Naive thymus-derived CD8-positive, alpha-beta T cell (primary cell): ENCODE data around the gene LRRC8E. TPM values are rescaled to one million over a fixed set of nuclear protein-coding genes. Genes with fewer than 3 reads are reported as not detected.
"Not testable (repeated sequence)": the region's sequence is repeated elsewhere in the genome, so short reads cannot be mapped to it uniquely, and the experiment has no call there.

Experiments used
- ATAC-seq, 2 donors: fragments of 150-1000 bp; cut with Tn5 transposase in 1 of 2; sonication (Bioruptor Pico), chemical (Tn5 transposase) in 1 of 2; 1 replicate in 1 of 2; 2 replicates in 1 of 2; pipeline ENCODE4 v1.10.0; 2021; ENCODE audit warnings: mild to moderate bottlenecking in 2 of 2, moderate library complexity in 2 of 2
- POLR2A ChIA-PET: fragments of 350-600 bp; sonication (Branson Sonifier 250); formaldehyde crosslinking; loops from one replicate; lab custom pipeline; 2021; ENCODE audit warnings: antibody characterized with exemption; lab: Charles Lee
- DNase-seq, 10 donors: peaks; one replicate each; pipeline versions ENCODE4 v3.0.0 to v3.0.0-alpha.2; 2020 to 2022
- H3K27ac Mint-ChIP-seq, 10 donors: one replicate each; pipeline ENCODE4 v1.8.0; 2020 to 2022; ENCODE audit warnings: mild to moderate bottlenecking in 10 of 10, mixed read lengths in 10 of 10, moderate library complexity in 4 of 10, inconsistent platforms in 1 of 10
- H3K27me3 Mint-ChIP-seq, 5 donors: one replicate each; pipeline ENCODE4 v1.8.0; 2021 to 2022; ENCODE audit warnings: mixed read lengths in 5 of 5
- H3K36me3 Mint-ChIP-seq, 3 donors: one replicate each; pipeline ENCODE4 v1.8.0; 2020 to 2022; ENCODE audit warnings: mixed read lengths in 3 of 3, mild to moderate bottlenecking in 2 of 3, inconsistent platforms in 1 of 3
- H3K4me1 Mint-ChIP-seq, 4 donors: one replicate each; pipeline ENCODE4 v1.8.0; 2021 to 2022; ENCODE audit warnings: mixed read lengths in 4 of 4
- H3K4me3 Mint-ChIP-seq, 10 donors: one replicate each; pipeline ENCODE4 v1.8.0; 2020 to 2022; ENCODE audit warnings: mild to moderate bottlenecking in 10 of 10, mixed read lengths in 10 of 10, moderate library complexity in 6 of 10, inconsistent platforms in 1 of 10
- H3K9me3 Mint-ChIP-seq, 9 donors: one replicate each; pipeline ENCODE4 v1.8.0; 2020 to 2022; ENCODE audit warnings: mixed read lengths in 9 of 9, mild to moderate bottlenecking in 3 of 9, inconsistent platforms in 1 of 9, moderate library complexity in 1 of 9
- polyA plus RNA-seq, 3 donors: library from polyadenylated mRNA; unstranded; fragments of 300-500 nt; fragmentation: Illumina TruSeq; gene quantifications; one replicate each; pipeline ENCODE4 v1.2.3, GENCODE V29; 2021
- total RNA-seq, 8 experiments: library from RNA in 2 of 8; stranded (reverse) in 2 of 8; gene quantifications; one replicate each; pipeline ENCODE4 v1.2.3 and lab custom pipeline; 2021 to 2026

The LRRC8E gene
- total and polyA plus RNA-seq, 5 experiments from 2014 or later: not detected

DNA sequence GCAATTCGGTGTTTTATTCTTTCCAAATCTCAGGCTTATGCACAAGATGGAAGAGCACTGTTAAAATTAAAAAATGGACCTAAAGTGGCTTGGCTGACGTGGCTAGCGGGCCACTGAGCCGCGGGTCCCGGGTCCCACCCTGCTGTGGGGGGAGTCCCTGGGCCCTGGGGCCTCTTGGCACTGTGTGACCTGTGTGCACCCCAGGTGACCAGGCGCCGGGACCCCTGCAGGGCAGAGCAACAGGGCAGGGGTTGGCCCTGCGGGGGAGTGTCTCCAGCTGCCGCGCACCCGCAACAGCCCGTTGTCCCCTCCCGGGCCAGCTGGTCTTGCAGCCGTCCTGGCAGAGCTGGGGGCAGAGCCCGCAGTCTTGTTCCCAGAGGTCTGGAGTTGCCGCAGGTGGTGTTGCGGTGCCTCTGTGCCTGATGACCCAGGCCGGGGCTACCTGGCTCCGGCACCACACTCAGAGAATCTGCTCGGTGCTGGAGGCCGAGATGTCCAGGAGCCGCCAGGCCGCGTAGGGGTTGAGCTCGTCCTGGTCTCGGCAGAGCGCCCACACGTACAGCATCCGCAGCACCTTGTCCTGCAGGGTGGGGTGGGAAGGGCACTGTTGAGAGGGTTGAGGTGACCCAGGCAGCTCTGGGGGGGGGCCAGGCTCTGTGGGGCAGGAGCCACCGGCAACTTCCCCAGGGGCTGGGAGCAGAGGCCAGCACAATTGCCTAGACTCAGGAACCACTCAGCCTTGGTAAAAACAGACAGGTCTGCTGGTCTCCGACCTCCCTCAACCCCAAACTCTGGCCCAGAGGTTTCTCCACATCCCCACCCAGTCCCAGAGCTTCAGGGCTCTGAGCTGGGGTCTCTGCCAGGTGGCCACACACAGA, 38.7 kb downstream of the LRRC8E start:
- Mint-ChIP-seq H3K27me3 (peaks cover 0 to 1% (median 0%) of the 10 kb centered on the region in 5 donors), H3K4me1 (peaks cover 11 to 34% (median 23%) of the 10 kb centered on the region in 4 donors), H3K4me3 (peak overlapping the region; percentile 45 to 77 (median 66)), H3K9me3 (peaks cover 0 to 2% (median 0%) of the 10 kb centered on the region in 9 donors), H3K27ac (peak overlapping the region in 3 of 10 donors; percentile 14 to 83 (median 37)), H3K36me3 (peaks cover 0 to 18% (median 2%) of the 10 kb centered on the region in 3 donors)
- DNase-seq: no peak
- ATAC-seq: no peak
- POLR2A ChIA-PET: interaction anchor here (1.2 to 2.2 kb wide), 2 partner anchors 17 to 23 kb away, joined by 5 to 15 read pairs; partner anchors contain the start of genes MAP2K7 and TIMM44

GRCh38 chr19:7927605-7928333, 39.5 kb downstream of the LRRC8E start:
- H3K4me3 Mint-ChIP-seq: peak overlapping the region in 4 of 10 donors; percentile 4 to 28 (median 21)
- peak overlapping the region in 3 of 10 donors; percentile 20 to 88 (median 83) for H3K27ac Mint-ChIP-seq
- peak in 1 of 10 donors; percentile 17 for DNase-seq
- peaks cover 0 to 1% (median 0%) of the 10 kb centered on the region in 5 donors for H3K27me3 Mint-ChIP-seq
- POLR2A ChIA-PET: interaction anchor here (1.2 to 2.2 kb wide), 2 partner anchors 16 to 24 kb away, joined by 5 to 15 read pairs; partner anchors contain the start of genes MAP2K7 and TIMM44
- H3K36me3 Mint-ChIP-seq: peaks cover 0 to 17% (median 2%) of the 10 kb centered on the region in 3 donors
- peaks cover 11 to 30% (median 20%) of the 10 kb centered on the region in 4 donors for H3K4me1 Mint-ChIP-seq
- ATAC-seq: no peak
- H3K9me3 Mint-ChIP-seq: peaks cover 0 to 2% (median 0%) of the 10 kb centered on the region in 9 donors

DNA sequence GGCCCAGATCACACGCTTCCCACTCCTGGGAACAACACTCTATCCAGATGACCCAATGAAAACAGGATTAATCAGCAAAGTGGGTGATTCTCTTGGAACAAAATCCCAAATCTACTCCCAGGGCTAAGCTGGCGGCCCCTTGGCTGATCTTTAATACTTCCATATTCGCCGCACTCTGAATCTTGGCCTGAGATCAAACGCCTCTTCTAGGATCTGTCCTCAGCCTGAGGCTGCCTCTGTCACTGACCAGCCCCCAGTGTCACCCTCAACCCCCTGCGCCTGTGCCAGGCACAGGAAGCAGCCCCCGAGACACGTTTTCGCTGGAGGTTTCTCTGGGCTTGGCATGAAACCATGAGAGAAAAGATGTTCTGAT, 40.0 kb downstream of the LRRC8E start:
- Mint-ChIP-seq H3K4me1 (peaks cover 11 to 25% (median 15%) of the 10 kb centered on the region in 4 donors), H3K36me3 (peaks cover 0 to 15% (median 2%) of the 10 kb centered on the region in 3 donors), H3K27me3 (peaks cover 0 to 1% (median 0%) of the 10 kb centered on the region in 5 donors), H3K27ac (peak overlapping the region in 4 of 10 donors; percentile 43 to 88 (median 78)), H3K9me3 (peaks cover 0 to 2% (median 0%) of the 10 kb centered on the region in 9 donors), H3K4me3 (peak overlapping the region in 7 of 10 donors; percentile 2 to 63 (median 48))
- POLR2A ChIA-PET: interaction anchor here (0.9 to 4.4 kb wide), 2 partner anchors 9 to 16 kb away, joined by 3 to 21 read pairs; partner anchors contain the start of gene TIMM44
- no peak for ATAC-seq
- DNase-seq: no peak

- ATAC-seq: peak; percentile 48 to 73
- POLR2A ChIA-PET: interaction anchor here (0.6 to 4.4 kb wide), 6 partner anchors 8 to 1779 kb away, joined by 3 to 21 read pairs (median 4); partner anchors contain the start of genes ELAVL1, SNAPC2 and TIMM44
- Mint-ChIP-seq H3K27ac (peak overlapping the region in 7 of 10 donors; percentile 62 to 88 (median 79)), H3K9me3 (peaks cover 0 to 2% (median 0%) of the 10 kb centered on the region in 9 donors), H3K36me3 (peaks cover 0 to 19% (median 2%) of the 10 kb centered on the region in 3 donors), H3K4me3 (peak overlapping the region in 4 of 10 donors; percentile 2 to 56 (median 13)), H3K27me3 (peaks cover 0 to 1% (median 0%) of the 10 kb centered on the region in 5 donors), H3K4me1 (peaks cover 11 to 25% (median 14%) of the 10 kb centered on the region in 4 donors)
- peak; percentile 55 to 87 (median 78) for DNase-seq
Observed at GRCh38 chr19:7928741-7929701, 40.7 kb downstream of the LRRC8E start.

DNA sequence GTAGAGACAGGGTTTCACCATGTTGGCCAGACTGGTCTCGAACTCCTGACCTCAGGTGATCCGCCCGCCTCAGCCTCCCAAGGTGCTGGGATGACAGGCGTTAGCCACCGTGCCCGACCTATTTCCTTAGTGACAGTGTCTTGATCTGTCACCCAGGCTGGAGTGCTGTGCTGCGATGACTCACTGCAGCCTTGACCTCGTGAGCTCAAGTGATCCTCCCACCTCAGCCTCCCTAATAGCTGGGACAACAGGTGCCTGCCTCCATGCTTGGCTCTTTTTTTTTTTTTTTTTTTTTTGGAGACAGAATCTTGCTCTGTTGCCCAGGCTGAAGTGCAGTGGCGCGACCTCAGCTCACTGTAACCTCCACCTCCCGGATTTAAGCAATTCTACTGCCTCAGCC, 41.7 kb downstream of the LRRC8E start:
- Mint-ChIP-seq H3K27ac (peak overlapping the region in 3 of 10 donors; percentile 66 to 88 (median 79)), H3K36me3 (peaks cover 0 to 23% (median 4%) of the 10 kb centered on the region in 3 donors), H3K4me1 (peaks cover 9 to 24% (median 13%) of the 10 kb centered on the region in 4 donors)
- POLR2A ChIA-PET: interaction anchor here (2.0 to 4.4 kb wide), 2 partner anchors 9 to 14 kb away, joined by 5 to 21 read pairs; partner anchors contain the start of genes SNAPC2 and TIMM44
- H3K9me3 Mint-ChIP-seq, H3K27me3 Mint-ChIP-seq, DNase-seq, ATAC-seq, H3K4me3 Mint-ChIP-seq: not testable (repeated sequence)

GRCh38 chr19:7930765-7931164, 42.5 kb downstream of the LRRC8E start:
- POLR2A ChIA-PET: interaction anchor here (4.4 kb wide), 1 partner anchor 13 kb away, joined by 21 read pairs; the partner anchor contains the start of gene TIMM44
- Mint-ChIP-seq H3K36me3 (peaks cover 0 to 31% (median 8%) of the 10 kb centered on the region in 3 donors), H3K27me3 (no peaks in the 10 kb centered on the region), H3K4me3 (no peak overlapping the region), H3K9me3 (no peaks in the 10 kb centered on the region), H3K4me1 (peaks cover 7 to 25% (median 12%) of the 10 kb centered on the region in 4 donors), H3K27ac (no peak overlapping the region)
- DNase-seq (no peak), ATAC-seq (no peak)

DNA sequence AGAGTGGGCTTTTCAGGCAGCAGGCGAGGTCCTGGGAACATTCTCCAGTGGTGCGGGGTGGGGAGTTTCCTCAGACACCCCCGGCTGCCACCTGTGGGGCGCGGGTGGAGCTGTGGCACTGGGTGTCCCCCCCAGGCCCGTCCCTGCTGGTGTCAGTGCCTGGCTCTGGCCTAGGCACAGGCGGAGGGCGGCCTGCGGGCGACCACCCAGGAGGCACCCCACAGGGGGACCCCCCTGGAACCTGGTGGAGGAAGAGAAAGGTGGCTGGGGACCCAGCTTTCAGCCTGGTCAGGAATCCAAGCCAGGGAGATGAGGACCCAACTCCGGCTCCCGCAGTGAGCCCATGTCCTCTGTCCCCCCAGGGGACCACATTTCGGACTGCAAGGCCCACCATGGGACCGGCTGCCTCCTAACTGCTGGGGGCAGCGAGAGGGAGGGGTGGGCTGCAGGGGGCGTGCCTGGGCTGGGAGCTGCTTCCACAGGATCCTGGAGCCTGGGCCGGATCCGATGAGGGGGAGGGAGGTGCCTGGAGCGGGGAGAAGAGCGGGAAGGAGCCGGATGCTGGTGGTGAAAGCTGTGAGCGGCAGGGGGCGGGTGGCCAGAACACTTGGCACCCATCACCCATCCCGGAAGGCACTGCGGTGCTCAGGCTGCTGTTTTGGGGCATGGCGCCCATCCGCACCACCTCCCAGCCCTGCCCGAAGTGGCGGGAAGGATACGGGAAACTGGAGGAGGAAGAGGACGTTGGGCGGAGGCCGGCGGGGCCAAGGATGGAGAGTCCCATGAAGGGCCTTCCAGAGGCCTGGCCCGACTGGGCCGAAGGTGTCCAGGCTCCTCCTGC, 43.1 kb downstream of the LRRC8E start:
- DNase-seq (no peak), ATAC-seq (no peak)
- H3K27me3 Mint-ChIP-seq: no peaks in the 10 kb centered on the region
- POLR2A ChIA-PET: interaction anchor here (4.4 kb wide), 1 partner anchor 12 kb away, joined by 21 read pairs; the partner anchor contains the start of gene TIMM44
- no peak overlapping the region for H3K4me3 Mint-ChIP-seq
- peaks cover 0 to 38% (median 9%) of the 10 kb centered on the region in 3 donors for H3K36me3 Mint-ChIP-seq
- peaks cover 5 to 23% (median 10%) of the 10 kb centered on the region in 4 donors for H3K4me1 Mint-ChIP-seq
- H3K27ac Mint-ChIP-seq: peak overlapping the region in 1 of 10 donors; percentile 40
- no peaks in the 10 kb centered on the region for H3K9me3 Mint-ChIP-seq

- Mint-ChIP-seq H3K4me1 (peaks cover 4 to 20% (median 7%) of the 10 kb centered on the region in 4 donors), H3K27ac (no peak overlapping the region), H3K27me3 (no peaks in the 10 kb centered on the region), H3K4me3 (no peak overlapping the region), H3K9me3 (no peaks in the 10 kb centered on the region), H3K36me3 (peaks cover 0 to 44% (median 9%) of the 10 kb centered on the region in 3 donors)
- POLR2A ChIA-PET: interaction anchor here (4.4 kb wide), 1 partner anchor 12 kb away, joined by 21 read pairs; the partner anchor contains the start of gene TIMM44
- no peak for ATAC-seq
- DNase-seq: no peak
Observed at GRCh38 chr19:7932276-7932929, 44.1 kb downstream of the LRRC8E start.

GRCh38 chr19:7932930-7933300, 44.6 kb downstream of the LRRC8E start:
- H3K4me1 Mint-ChIP-seq: peaks cover 4 to 19% (median 7%) of the 10 kb centered on the region in 4 donors
- peaks cover 0 to 49% (median 9%) of the 10 kb centered on the region in 3 donors for H3K36me3 Mint-ChIP-seq

GRCh38 chr19:7933411-7933810, 45.1 kb downstream of the LRRC8E start:
- peaks cover 0 to 52% (median 9%) of the 10 kb centered on the region in 3 donors for H3K36me3 Mint-ChIP-seq
- no peaks in the 10 kb centered on the region for H3K9me3 Mint-ChIP-seq
- peak overlapping the region in 1 of 10 donors; percentile 29 for H3K27ac Mint-ChIP-seq
- H3K4me3 Mint-ChIP-seq: no peak overlapping the region
- POLR2A ChIA-PET: no interaction called here
- DNase-seq (no peak), ATAC-seq (no peak)
- no peaks in the 10 kb centered on the region for H3K27me3 Mint-ChIP-seq
- peaks cover 4 to 16% (median 7%) of the 10 kb centered on the region in 4 donors for H3K4me1 Mint-ChIP-seq

More at GRCh38 chr19:7932930-7933300, 44.6 kb downstream of the LRRC8E start:
- Mint-ChIP-seq H3K9me3 (no peaks in the 10 kb centered on the region), H3K27me3 (no peaks in the 10 kb centered on the region), H3K27ac (peak overlapping the region in 1 of 10 donors; percentile 29), H3K4me3 (no peak overlapping the region)
- ATAC-seq (no peak), DNase-seq (no peak)
- POLR2A ChIA-PET: no interaction called here
